ENCODE data around the gene HADH. TPM values are rescaled to one million over a fixed set of nuclear protein-coding genes. Genes with fewer than 3 reads are reported as not detected.

Gene HADH
- total and polyA plus RNA-seq, 9 donors, result 45.4 to 117 (median 62.5) TPM

DNA sequence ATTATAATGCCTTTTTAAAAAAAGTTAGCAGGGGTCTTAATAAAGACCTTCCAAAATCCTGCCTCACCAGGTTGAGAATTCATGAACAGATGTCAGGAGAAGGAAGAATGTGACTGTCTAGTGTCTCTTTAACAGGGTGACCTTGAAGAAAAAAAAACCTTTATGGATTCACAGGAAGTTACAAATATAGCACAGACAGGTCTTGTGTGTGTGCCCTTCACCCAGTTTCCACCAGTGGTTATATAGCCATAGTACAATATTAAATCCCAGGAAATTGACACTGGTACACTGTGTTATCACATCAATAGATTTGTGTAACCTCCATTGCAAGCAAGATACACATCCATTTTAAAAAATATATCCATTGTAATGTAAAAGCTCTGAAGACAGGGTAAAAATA lies 43.7 kb downstream of the HADH start:
- Histone ChIP-seq H3K9me3 (no peaks in the 10 kb centered on the region), H3K4me3 (no peak overlapping the region), H3K4me1 (ENCODE audit: insufficient read depth) (no peaks in the 10 kb centered on the region), H3K27me3 (no peaks in the 10 kb centered on the region), H3K27ac (no peak overlapping the region), H3K36me3 (no peaks in the 10 kb centered on the region)
- DNase-seq, result no peak
- intact Hi-C loops (cut with DNase I), result no loop called here
- TF ChIP-seq, protein P1, sequence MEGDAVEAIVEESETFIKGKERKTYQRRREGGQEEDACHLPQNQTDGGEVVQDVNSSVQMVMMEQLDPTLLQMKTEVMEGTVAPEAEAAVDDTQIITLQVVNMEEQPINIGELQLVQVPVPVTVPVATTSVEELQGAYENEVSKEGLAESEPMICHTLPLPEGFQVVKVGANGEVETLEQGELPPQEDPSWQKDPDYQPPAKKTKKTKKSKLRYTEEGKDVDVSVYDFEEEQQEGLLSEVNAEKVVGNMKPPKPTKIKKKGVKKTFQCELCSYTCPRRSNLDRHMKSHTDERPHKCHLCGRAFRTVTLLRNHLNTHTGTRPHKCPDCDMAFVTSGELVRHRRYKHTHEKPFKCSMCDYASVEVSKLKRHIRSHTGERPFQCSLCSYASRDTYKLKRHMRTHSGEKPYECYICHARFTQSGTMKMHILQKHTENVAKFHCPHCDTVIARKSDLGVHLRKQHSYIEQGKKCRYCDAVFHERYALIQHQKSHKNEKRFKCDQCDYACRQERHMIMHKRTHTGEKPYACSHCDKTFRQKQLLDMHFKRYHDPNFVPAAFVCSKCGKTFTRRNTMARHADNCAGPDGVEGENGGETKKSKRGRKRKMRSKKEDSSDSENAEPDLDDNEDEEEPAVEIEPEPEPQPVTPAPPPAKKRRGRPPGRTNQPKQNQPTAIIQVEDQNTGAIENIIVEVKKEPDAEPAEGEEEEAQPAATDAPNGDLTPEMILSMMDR (IDR thresholded peaks at IDR 0.05), result no peak
- TF ChIP-seq POLR2A (IDR thresholded peaks at IDR 0.05), result no peak
- no peak for TF ChIP-seq EP300 (IDR thresholded peaks at IDR 0.05)

DNA sequence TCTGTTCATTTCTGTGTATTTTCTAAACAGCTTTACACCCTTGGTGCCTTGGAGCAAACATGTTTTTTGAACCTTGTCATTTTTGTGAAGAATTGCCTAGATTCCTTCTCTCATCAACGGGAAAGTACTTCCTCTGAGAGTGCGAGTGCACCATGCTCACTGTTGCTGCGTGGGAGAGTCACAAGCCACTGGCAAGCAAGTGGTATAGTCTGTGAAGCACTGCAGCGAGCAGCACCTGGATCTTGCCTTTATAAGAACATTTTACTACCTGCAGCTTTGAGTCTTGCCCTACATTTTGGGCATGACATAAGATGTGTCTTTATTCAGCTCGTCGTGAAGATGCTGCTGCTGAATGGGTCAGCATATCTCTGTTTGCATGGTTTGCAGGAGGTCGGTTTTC lies 44.9 kb downstream of the HADH start:
- DNase-seq, result no peak
- intact Hi-C loops (cut with DNase I), result no loop called here
- H3K36me3 ChIP-seq, result no peaks in the 10 kb centered on the region

GRCh38 chr4:108035691-108036090 lies 46.0 kb downstream of the HADH start:
- Histone ChIP-seq H3K36me3 (no peaks in the 10 kb centered on the region), H3K27ac (no peak overlapping the region), H3K9me3 (no peaks in the 10 kb centered on the region), H3K4me1 (ENCODE audit: insufficient read depth) (no peaks in the 10 kb centered on the region), H3K27me3 (no peaks in the 10 kb centered on the region), H3K4me3 (no peak overlapping the region)
- intact Hi-C loops (cut with DNase I), result no loop called here
- 86 to 91% (median 91%) methylated on average over 6 of the region's 6 CpGs for WGBS, 3 donors
- TF ChIP-seq, protein P1 (IDR thresholded peaks at IDR 0.05), result no peak
- TF ChIP-seq EP300 (IDR thresholded peaks at IDR 0.05), result no peak
- TF ChIP-seq POLR2A (IDR thresholded peaks at IDR 0.05), result no peak
- no peak for DNase-seq

More for the DNA sequence above, 44.9 kb downstream of the HADH start:
- Histone ChIP-seq H3K4me1 (ENCODE audit: insufficient read depth) (no peaks in the 10 kb centered on the region), H3K27ac (no peak overlapping the region), H3K27me3 (no peaks in the 10 kb centered on the region), H3K4me3 (no peak overlapping the region), H3K9me3 (no peaks in the 10 kb centered on the region)
- no peak for TF ChIP-seq EP300 (IDR thresholded peaks at IDR 0.05)
- TF ChIP-seq POLR2A (IDR thresholded peaks at IDR 0.05), result no peak
- TF ChIP-seq, protein P1 (IDR thresholded peaks at IDR 0.05), result no peak
- WGBS, 3 donors, result 70 to 79% (median 71%) methylated on average over 7 of the region's 7 CpGs

GRCh38 chr4:108036213-108036612 lies 46.5 kb downstream of the HADH start:
- DNase-seq, result no peak
- Histone ChIP-seq H3K9me3 (no peaks in the 10 kb centered on the region), H3K4me1 (ENCODE audit: insufficient read depth) (no peaks in the 10 kb centered on the region), H3K27ac (no peak overlapping the region), H3K4me3 (no peak overlapping the region), H3K27me3 (no peaks in the 10 kb centered on the region), H3K36me3 (no peaks in the 10 kb centered on the region)
- 73 to 83% (median 82%) methylated on average over 7 of the region's 7 CpGs for WGBS, 3 donors
- intact Hi-C loops (cut with DNase I), result no loop called here
- TF ChIP-seq POLR2A (IDR thresholded peaks at IDR 0.05), result no peak

GRCh38 chr4:108037884-108038283 lies 48.2 kb downstream of the HADH start:
- DNase-seq, result no peak
- no peaks in the 10 kb centered on the region for H3K9me3 ChIP-seq
- H3K4me3 ChIP-seq, result no peak overlapping the region
- no peak for TF ChIP-seq POLR2A (IDR thresholded peaks at IDR 0.05)
- 88 to 94% (median 93%) methylated on average over 2 of the region's 2 CpGs for WGBS, 3 donors
- no peak overlapping the region for H3K27ac ChIP-seq
- no peaks in the 10 kb centered on the region for H3K36me3 ChIP-seq
- intact Hi-C loops (cut with DNase I), result no loop called here
- no peaks in the 10 kb centered on the region for H3K4me1 ChIP-seq (ENCODE audit: insufficient read depth)
- H3K27me3 ChIP-seq, result no peaks in the 10 kb centered on the region

GRCh38 chr4:108042927-108043326 lies 53.2 kb downstream of the HADH start:
- intact Hi-C loops (cut with DNase I), result no loop called here
- Histone ChIP-seq H3K36me3 (no peaks in the 10 kb centered on the region), H3K27me3 (no peaks in the 10 kb centered on the region), H3K27ac (no peak overlapping the region), H3K9me3 (no peaks in the 10 kb centered on the region), H3K4me1 (ENCODE audit: insufficient read depth) (peaks cover 3% of the 10 kb centered on the region), H3K4me3 (no peak overlapping the region)
- no peak for DNase-seq
- no peak for TF ChIP-seq POLR2A (IDR thresholded peaks at IDR 0.05)
- no peak for TF ChIP-seq EP300 (IDR thresholded peaks at IDR 0.05)
- TF ChIP-seq, protein P1 (IDR thresholded peaks at IDR 0.05), result no peak
- WGBS, 3 donors, result 79 to 92% (median 89%) methylated on average over 3 of the region's 3 CpGs
